ENCODE data around the gene SRRM4. TPM values are rescaled to one million over a fixed set of nuclear protein-coding genes. Genes with fewer than 3 reads are reported as not detected.
"Not testable (repeated sequence)": the region's sequence is repeated elsewhere in the genome, so short reads cannot be mapped to it uniquely, and the experiment has no call there.

SRRM4 gene
- polyA plus RNA-seq, 4 donors = 0.01 to 0.19 (median 0.07) TPM

DNA sequence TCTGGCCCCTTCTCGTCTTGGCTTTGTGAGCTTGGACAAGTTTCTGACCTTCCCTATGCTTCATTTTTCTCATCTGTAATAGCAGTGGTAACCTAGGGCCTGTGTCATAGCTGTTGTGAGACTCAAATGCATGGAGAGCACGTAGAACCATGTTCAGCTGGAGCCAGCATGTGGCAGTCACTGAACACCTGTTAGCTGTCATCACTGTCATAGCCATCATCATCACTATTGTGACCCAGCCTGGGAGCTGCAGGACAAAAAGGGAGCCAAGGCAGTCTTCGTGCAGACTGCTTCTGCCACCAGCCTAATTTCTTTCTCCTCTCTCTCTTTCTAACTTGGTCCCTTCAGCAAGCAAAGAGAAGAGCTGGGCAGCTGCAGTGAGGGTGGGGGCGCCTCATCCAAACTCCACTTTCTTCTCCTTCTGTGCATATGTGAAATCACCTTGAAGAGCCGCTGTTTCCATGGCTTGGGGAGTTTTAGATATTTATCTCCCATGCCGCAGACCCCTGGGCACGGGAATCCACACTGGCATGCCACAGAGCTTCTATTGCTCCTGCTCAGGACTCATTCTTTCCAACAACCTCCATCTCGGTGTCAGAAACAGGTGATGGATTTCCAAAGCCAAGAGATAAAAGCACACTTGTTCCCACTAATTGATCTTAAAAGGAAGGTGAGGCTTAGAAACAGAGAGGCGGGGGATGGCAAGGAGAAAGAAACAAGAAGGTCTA lies 87.0 kb downstream of the SRRM4 start:
- DNase-seq (ENCODE audit: low read depth in 4 of 4, low spot score in 3 of 4) = no peak

DNA sequence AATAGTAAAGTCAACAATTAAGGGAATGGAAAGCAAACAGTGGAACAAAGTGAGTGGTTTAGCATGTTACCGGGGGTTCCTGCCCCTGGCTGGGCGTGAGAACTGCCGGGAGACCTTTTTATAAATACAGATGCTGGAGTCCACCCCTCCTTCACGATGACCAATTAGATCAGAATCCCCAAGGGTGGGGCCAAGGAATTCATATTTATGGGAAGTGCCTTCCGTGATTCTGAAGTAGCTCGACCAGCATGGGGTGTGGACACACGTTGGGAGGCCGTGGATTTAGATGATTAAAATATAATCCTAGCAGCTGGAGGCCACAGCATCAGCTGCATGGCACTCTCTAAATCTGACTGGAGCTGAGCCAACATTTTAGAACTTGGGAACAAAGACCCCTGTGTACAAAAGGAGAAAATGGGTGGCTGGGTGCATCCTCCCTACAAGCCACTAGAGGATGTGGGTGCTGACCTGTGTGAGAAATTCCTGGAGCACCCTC lies 87.9 kb downstream of the SRRM4 start:
- no peak for DNase-seq (ENCODE audit: low read depth in 4 of 4, low spot score in 3 of 4)

DNA sequence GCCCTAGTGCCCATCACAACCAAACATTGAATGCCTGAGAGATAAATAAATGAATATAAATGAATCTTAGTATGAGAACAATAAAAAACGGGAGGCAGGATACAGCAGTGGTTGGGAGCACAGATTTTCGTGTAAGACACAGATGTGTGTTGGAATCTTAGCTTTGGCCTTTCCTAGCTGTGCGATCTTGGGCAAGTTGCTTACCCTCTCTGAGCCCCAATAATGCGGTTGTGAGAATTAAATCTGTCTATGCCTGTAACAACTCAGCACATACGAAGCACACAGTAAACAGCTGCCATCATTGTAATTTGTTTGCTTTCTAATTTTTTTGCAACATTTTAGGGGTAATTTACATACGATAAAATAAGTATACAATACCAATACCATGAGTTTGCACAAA lies 89.8 kb downstream of the SRRM4 start:
- no peak for DNase-seq (ENCODE audit: low read depth in 4 of 4, low spot score in 3 of 4)

DNA sequence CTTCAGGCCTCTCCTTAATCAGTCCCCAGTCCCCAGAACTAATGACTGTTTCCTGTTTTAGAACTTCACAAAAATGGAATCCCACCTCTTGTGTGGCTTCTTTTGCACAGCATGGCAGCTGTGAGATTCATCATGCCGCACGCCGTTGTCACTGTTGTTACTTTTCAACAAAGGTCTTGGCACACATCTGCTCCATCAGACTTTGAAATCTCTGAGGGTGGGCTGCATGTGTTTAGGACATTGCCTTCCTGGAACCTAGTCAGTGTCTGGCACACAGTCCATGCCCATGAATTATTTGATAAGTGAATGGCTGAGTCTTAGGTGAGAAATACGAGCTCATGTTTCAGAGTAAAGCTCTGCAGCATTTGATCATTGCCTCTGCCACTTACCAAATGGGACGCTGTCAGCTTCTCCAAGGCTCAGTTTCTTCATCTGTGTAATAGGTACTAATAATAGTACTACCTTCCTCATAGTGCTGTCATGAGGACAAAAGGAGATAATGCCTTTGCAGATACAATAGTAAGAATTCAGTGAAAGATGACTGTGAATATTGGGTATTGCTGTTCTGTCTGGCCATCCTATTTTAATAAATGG lies 90.4 kb downstream of the SRRM4 start:
- DNase-seq (ENCODE audit: low read depth in 4 of 4, low spot score in 3 of 4) = no peak

DNA sequence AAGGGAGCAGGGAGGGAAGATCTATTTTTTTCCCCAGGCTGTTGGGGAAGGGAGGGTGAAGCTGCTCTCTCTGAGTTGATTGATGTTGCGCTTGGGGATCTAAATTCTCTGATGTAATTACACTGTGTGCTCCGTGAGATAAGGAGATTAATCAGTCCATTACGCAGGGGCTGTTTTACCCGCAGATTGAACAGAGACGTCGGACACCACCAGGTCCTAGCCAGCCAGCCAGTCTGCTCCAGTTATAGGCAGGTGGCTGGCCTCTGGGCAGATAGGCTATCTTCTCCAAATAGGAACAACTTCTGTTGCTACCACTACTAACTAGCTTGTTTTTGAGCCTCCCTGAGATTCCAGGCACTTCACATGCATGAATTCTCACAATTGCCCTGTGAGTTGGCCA lies 91.1 kb downstream of the SRRM4 start:
- DNase-seq (ENCODE audit: low read depth in 4 of 4, low spot score in 3 of 4) = no peak

DNA sequence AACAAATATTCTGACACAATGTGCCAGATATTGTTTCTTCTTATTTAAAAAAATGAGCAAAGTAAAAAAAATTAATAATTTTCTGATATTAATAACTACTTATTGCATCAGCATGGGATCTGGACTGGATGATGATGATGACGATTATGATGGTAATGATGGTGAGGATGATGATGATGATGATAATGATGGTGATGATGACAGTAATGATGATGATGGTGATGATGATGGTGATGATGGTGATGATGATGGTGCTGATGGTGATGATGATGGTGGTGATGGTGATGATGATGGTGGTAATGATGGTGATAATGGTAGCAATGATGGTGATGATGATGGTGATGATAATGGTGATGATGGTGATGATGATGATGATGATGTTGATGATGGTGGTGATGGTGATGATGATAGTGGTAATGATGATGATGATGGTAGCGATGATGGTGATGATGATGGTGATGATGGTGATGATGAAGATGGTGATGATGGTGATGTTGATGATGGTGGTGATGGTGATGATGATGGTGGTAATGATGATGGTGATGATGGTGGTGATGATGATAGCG lies 94.0 kb downstream of the SRRM4 start:
- no peak for DNase-seq (ENCODE audit: low read depth in 4 of 4, low spot score in 3 of 4)

DNA sequence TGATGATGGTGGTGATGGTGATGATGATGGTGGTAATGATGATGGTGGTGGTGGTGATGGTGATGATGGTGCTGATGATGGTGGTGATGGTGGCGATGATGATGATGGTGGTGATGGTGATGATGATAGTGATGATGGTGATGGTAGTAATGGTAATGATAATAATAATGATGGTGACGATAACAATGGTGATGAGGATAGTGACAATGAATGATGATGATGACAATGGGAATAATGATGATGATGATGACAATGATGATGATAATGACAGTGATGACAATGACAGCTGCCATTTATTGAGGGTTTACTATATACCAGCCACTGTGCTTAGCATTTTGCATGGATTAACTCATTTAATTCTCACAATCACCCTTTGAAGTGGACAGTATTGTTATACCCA lies 94.6 kb downstream of the SRRM4 start:
- no peak for DNase-seq (ENCODE audit: low read depth in 4 of 4, low spot score in 3 of 4)

DNA sequence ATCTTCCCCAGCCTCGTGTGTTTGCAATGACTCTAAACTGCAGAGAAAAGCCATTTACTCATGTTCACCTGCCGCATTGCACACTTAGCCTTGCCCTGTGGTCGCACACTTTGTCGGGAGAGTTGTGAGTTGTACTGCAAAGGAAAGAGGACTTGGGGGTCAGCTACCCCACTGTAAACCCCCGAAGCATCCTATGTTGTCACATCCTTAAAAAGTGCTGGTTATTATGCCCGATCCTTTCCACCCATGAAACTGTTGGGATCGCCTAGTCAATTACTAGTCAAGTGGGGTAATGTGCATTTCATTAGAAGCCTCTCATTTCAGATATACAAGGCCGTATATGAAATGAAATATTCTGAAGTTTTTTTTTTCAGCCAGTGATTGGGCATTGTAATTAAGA lies 98.2 kb downstream of the SRRM4 start:
- no peak for DNase-seq (ENCODE audit: low read depth in 4 of 4, low spot score in 3 of 4)

DNA sequence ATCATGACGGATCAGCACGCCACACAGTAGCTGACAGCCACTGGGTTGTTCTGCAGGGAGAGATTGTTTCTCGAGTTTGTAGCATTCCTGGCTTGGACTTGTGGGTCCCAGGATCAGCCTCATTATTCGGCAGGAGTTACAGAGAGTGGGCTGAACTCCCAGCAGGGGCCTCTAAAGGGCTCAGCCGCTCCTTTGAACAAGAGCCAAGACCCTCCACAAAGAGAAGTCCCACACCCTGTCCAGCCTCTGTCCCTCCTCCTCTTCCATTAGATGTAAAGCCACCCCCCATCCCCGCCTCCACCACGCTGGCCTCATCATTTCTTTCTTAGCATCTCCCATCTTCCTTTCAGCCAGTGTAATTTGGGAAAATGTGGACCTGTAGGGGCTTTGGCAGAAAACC lies 100.7 kb downstream of the SRRM4 start:
- DNase-seq (ENCODE audit: low read depth in 4 of 4, low spot score in 3 of 4) = no peak

DNA sequence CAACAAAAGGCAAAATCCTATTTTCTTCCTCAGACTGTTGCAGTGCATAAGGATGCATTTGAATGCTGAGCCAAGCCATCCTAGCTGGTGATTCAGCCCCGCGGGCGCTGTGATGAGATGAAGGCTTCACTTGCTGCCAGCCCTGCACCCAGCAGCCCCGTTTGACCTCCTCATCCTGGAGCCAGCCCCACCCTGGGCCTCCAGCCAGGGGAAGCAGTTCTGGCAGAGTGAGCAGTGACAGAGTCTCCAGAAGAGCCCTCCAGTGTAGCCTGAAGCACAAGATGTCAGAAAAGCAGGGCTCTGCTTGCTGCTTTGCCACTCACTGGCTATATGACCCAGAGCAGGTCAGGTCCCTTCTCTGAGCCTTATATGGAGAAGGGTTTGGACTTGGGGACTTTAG lies 101.2 kb downstream of the SRRM4 start:
- DNase-seq (ENCODE audit: low read depth in 4 of 4, low spot score in 3 of 4) = no peak

DNA sequence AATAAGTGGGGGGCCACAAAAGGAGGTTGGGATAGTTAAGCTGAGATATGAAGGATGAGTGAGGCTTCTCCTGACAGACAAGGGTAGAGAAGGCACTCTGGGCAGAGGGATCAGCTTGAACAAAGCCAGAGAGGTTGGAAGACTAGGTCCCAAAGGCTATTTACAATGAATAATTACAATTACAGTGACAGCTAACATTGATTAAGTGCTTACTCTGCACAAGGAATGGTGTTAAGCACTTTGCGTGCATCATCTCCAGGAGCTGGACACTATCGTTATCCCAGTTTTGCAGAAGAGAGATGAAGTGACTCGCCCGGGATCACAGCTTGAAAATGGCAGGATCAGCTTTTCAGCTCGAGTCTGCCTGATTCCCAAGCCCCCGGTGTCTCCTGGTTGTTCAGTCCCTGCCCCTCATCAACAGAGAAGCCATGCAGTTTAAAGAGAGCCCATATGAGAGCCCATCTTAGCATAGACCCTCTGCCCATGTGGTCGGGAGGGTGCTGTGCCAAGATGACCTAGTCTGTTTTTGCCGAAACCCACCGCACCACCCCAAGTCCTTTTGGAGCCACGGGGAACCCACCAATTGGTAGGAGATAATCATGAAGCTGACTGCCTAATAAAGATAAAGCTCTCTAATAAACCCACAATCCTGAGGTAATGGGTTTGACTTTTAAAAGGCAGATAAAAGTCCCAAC lies 107.5 kb downstream of the SRRM4 start:
- DNase-seq (ENCODE audit: low read depth in 4 of 4, low spot score in 3 of 4) = no peak

DNA sequence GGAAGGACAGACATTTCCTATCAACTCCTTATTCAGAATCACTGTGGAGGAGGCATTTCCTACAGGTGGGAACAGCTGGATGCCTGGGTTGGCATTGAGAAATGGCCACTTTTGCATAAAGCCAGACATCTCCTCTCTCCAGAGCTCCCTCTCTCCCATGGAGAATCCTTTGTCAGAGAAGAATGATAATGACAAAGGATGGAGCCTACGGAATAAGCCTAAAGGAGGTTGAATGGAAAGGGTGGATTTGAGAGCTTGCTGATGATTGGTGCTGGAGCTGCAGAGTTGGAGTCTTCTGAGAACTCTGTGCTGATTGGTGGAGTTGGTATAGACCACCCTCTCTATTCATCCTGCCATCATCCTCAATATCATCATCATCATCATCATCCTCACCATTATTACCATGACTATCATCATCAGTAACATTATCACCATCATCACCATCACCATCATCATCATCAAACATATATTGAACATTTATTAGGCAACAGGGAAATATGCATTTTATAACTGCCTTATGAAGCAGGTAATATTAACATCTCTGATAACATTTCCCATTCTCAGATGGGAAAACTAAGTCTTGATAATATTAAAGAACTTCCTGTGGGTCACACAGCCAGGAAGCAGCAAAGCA lies 108.2 kb downstream of the SRRM4 start:
- DNase-seq (ENCODE audit: low read depth in 4 of 4, low spot score in 3 of 4) = no peak

DNA sequence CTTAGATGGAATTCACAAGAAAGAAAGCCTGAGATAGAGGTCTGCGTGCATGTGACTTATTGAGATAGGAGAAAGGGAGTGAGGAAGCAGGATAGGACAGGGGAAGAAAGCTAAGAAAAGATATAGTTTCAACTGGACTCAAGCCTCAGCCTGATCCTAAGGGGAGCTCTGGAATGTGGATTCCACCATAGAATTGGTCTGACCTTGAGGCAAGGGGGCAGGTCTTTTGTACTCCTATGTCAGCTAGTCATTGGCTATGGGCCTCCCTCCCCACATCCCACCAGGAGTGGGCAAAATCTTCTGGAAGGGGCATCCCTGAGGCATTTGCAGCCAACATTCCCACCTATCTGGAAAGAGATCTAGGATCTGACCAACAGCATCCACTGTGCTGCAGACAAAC lies 108.9 kb downstream of the SRRM4 start:
- DNase-seq (ENCODE audit: low read depth in 4 of 4, low spot score in 3 of 4) = no peak

DNA sequence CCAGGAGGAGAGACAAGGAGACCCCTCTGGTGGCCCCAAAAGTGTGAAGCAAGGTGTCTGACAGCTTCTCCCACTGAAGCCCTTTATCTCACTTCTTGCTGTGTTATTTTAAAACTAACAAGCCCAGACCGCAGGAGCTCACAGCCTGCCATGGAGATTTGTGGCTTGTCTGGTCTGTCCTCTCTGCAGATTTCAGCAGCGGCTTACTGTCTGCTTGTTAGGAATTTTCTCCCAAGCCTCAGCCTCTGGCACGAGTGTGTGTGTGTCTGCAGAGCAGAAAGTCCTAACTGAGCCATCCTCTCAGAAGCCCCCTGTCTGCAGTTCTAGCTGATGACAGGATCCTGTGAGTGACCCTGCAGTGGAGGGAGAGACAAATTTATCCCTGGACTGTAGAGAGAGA lies 109.5 kb downstream of the SRRM4 start:
- no peak for DNase-seq (ENCODE audit: low read depth in 4 of 4, low spot score in 3 of 4)

DNA sequence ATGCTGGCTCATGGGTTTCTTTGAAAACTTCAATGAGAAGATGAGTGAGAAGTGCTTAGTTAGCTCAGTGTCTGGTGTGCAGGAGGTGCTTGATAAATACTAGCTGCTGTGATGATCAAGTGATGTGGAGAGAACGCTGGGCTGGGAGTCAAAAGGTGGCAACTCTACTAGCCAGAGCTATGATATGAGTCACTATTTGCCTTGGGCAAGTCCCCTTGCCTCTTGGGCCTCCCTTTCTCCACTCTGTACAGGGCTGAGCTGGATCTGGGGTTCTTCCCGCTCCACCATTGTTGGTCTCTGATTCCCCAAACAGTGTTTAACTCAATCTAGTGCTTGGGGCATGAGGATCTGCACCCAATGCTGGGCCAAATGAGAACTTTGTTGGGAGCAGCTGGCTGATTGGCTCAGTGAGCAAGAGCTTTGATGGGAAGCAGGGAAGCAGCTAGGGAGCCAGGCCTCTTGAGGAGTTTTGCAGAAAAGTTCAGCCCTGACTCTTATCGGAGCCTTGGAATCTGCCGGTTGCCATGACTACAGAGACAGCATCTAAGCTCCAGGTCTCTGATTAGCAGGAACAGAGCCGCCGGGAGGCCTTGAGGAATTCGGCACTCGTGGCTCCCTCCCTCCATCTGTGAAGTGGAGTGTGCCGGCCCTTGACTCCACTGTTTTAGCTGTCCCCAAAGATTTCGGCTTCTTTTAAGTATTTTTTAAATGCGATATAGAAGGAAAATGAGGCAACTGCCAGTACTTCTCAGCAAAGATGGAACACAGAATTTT lies 115.3 kb downstream of the SRRM4 start:
- DNase-seq (ENCODE audit: low read depth in 4 of 4, low spot score in 3 of 4) = no peak

DNA sequence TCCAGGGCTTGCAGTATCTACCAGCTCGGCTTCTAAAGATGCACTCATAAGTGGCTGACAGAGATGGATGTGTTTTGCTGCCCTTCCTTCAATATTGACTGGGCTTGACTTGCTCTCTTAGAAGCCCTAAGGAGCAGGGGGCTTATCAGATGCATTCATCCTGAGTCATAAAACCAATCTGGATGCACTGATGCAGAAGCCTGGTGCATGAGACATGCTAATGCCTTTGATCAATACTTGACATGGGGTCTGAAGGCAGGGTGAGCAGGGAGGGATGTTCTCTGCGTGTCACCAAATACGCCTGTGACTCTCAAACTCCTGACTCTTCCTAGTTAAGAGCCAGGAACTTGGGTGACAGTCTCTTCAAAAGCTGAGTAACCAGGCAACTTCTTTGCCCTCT lies 119.6 kb downstream of the SRRM4 start:
- no peak for DNase-seq (ENCODE audit: low read depth in 4 of 4, low spot score in 3 of 4)

DNA sequence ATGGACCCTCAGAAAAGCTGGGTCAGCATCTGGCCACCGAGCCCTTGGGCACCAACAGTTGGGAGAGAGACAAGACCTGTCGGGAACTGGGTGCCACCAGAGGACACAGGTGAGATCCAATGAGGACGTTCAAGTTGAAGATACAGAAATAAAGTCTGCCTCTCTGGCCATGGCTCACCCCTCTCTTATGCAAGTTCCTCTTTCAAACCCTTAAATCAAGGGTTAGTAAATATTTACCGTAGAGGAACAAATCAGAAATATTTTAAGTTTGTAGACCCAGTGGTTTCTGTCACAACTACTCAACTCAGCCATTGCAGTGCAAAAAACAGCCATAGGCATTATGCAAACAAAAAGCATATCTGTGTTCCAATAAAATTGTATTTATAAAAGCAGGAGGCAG lies 120.9 kb downstream of the SRRM4 start:
- DNase-seq (ENCODE audit: low read depth in 4 of 4, low spot score in 3 of 4) = no peak

DNA sequence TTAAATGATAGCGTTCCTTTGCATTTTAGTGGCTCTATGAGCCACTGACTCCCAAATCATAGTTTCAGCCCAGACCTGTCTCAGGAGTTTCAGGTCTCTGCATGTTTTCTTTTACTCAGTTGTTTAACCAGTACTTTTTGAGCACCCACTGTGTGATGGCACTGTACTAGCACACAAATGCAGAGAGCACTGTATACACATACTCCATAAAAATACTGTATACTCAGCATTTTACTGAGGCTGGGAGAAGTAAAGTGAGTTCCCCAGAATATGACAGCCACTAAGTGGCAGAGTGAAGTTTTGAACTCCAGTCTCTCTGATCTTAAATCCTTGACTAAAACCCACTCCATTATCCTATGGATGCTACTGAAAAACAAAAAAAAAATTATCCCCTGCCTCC lies 121.4 kb downstream of the SRRM4 start:
- no peak for DNase-seq (ENCODE audit: low read depth in 4 of 4, low spot score in 3 of 4)

DNA sequence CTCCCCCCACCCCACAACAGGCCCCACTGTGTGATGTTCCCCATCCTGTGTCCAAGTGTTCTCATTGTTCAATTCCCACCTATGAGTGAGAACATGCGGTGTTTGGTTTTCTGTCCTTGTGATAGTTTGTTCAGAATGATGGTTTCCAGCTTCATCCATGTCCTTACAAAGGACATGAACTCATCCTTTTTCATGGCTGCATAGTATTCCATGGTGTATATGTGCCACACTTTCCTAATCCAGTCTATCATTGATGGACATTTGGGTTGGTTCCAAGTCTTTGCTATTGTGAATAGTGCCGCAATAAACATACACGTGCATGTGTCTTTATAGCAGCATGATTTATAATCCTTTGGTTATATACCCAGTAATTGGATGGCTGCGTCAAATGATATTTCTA lies 123.6 kb downstream of the SRRM4 start:
- DNase-seq (ENCODE audit: low read depth in 4 of 4, low spot score in 3 of 4) = not testable (repeated sequence)

DNA sequence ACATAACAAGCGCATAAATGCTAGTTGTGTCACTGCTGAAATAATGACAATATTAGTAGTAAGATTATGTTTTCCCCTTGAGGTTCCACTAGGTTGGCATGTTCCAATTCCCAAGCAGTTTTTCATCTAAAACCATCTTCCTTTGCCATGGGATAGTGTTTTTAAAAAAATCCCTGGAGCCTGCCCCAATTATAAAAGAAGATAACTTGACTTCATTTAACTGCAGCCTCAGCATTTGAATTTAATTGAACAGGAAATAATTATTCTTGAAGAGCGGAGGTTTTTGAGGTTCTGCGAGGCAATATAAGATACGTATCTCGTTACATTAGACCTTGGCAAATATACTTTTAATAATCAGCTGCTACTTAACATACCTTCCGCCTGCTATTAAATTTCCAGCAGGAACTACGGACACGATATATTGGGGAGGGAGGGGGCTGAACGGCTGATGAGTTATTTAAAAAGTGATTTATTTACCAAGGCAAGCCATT lies 132.2 kb downstream of the SRRM4 start:
- no peak for DNase-seq (ENCODE audit: low read depth in 4 of 4, low spot score in 3 of 4)

Data from left renal pelvis (tissue), 4 donors.